Endothelial cell of umbilical vein (primary cell): ENCODE data around the gene OTOGL.

ENCODE experiments used
- POLR2A ChIP-seq: IDR thresholded peaks from 2 replicates; pipeline ENCODE4 v1.6.1; 2012; ENCODE audit warnings: low read depth, mild to moderate bottlenecking, control low read depth, low read length
- TF ChIP-seq, protein P1 (sequence below), 2 donors: IDR thresholded peaks; 1 replicate in 1 of 2; 2 replicates in 1 of 2; pipeline ENCODE4 v1.5.1; 2011; ENCODE audit warnings: low read length in 2 of 2, mild to moderate bottlenecking in 2 of 2, moderate library complexity in 2 of 2, control low read depth in 1 of 2, inconsistent platforms in 1 of 2, low read depth in 1 of 2; ENCODE audit not compliant: insufficient read depth in 1 of 2; ENCODE audit errors: extremely low read depth in 1 of 2

- TF ChIP-seq, protein P1, sequence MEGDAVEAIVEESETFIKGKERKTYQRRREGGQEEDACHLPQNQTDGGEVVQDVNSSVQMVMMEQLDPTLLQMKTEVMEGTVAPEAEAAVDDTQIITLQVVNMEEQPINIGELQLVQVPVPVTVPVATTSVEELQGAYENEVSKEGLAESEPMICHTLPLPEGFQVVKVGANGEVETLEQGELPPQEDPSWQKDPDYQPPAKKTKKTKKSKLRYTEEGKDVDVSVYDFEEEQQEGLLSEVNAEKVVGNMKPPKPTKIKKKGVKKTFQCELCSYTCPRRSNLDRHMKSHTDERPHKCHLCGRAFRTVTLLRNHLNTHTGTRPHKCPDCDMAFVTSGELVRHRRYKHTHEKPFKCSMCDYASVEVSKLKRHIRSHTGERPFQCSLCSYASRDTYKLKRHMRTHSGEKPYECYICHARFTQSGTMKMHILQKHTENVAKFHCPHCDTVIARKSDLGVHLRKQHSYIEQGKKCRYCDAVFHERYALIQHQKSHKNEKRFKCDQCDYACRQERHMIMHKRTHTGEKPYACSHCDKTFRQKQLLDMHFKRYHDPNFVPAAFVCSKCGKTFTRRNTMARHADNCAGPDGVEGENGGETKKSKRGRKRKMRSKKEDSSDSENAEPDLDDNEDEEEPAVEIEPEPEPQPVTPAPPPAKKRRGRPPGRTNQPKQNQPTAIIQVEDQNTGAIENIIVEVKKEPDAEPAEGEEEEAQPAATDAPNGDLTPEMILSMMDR (IDR thresholded peaks at IDR 0.05; ENCODE audit: extremely low read depth in 1 of 2, insufficient read depth in 1 of 2, low read depth in 1 of 2, low read length in 2 of 2): no peak
- TF ChIP-seq POLR2A: no peak
Observed at GRCh38 chr12:80234667-80235066, 135.3 kb downstream of the OTOGL start.
